HG03342 (cell line): ENCODE data around the gene CTXND1.

ENCODE experiments used
- ATAC-seq: cut with Tn5 transposase; IDR thresholded peaks from one replicate; pipeline ENCODE4 v1.9.1; 2021; ENCODE audit warnings: mild to moderate bottlenecking, moderate library complexity; ENCODE audit not compliant: unreplicated experiment

Gene CTXND1

DNA sequence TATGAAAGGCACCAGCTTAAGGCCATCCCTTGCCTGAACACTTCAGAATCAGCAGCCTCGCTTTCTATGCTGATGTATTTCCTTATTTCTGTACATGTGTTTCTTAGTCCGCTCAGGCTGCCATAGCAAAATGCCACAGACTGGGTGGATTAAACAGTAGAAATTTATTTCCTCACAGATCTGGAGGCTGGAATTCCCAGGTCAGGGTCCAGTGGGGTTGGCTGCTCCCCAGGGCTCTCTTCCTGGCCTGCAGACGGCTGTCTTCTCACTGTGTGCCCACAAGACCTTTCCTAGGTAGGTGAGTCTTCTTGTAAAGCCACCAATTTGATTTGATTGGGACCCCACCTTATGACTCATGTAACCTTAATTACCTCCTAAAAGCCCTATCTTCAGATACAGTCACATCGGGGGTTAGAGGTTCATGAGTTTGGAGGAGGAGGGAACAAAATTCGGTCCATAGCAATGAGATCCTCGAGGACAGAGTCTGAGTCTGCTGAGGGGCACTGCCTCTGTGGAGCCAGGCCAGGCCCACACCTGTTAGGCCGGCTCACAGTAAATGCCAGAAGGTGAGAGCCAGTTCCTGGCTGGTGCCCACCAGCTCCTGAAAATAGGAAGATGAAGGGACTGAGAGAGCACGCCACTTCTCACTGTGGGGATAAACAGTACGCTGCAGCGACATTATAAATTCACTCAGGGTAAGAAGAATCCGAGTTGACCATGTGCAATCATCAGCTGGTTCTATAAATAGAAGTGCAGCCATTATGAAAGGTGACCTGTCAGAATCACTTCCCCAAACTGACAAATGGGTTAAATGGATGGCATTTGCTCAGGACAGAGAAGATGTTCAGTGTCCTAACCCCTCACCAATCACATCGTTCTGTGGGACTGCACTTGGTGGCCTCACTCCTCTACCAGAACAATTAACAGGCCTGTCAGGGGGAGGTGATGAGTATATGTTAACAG lies 41.1 kb downstream of the CTXND1 start:
- no peak for ATAC-seq

- no peak for ATAC-seq
Measured at GRCh38 chr15:80208758-80209734, 43.0 kb downstream of the CTXND1 start.

GRCh38 chr15:80207887-80208286 lies 44.1 kb downstream of the CTXND1 start:
- ATAC-seq, result no peak

GRCh38 chr15:80204231-80204630 lies 47.8 kb downstream of the CTXND1 start:
- ATAC-seq, result no peak

DNA sequence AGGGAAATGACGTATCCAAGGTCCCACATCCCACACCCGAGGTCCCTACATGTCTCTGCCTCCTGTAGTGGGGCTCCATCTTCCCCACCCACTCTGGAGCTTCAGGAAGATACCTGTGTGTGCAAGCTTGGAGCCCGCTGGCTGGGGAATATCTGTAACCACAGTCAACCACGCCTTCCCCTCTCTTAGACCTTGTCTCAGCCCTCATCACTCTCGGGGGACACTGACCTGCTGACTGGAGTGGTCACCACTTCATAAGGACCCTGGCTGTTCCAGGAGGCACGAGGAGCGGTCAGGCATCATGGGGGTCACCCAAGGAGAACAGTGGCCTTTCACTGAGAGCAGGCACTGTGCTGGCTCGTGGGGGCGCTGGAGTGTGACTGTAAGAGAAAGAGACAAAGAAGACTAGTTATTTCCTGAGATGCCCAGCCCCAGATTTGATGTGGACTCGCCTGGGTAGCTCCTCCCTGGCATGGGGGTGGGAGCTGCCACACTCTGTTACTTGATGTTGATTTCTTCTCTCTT lies 48.6 kb downstream of the CTXND1 start:
- no peak for ATAC-seq

- ATAC-seq, result no peak
Measured at GRCh38 chr15:80202641-80203360, 49.2 kb downstream of the CTXND1 start.

DNA sequence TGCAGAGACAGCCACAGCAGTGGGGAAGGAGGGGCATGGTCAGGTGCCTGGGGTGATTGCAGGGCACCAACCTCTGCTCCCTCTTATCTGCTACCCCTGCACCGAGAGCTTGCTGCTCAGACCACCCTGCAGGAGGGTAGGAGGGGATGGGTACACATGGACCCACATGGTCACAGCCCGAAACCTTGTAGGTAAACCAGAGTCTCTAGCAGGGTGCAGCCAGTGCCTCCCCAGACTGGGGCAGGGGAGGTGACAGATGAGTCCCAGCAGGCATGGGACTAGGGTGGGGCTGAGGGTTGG lies 50.0 kb downstream of the CTXND1 start:
- no peak for ATAC-seq

DNA sequence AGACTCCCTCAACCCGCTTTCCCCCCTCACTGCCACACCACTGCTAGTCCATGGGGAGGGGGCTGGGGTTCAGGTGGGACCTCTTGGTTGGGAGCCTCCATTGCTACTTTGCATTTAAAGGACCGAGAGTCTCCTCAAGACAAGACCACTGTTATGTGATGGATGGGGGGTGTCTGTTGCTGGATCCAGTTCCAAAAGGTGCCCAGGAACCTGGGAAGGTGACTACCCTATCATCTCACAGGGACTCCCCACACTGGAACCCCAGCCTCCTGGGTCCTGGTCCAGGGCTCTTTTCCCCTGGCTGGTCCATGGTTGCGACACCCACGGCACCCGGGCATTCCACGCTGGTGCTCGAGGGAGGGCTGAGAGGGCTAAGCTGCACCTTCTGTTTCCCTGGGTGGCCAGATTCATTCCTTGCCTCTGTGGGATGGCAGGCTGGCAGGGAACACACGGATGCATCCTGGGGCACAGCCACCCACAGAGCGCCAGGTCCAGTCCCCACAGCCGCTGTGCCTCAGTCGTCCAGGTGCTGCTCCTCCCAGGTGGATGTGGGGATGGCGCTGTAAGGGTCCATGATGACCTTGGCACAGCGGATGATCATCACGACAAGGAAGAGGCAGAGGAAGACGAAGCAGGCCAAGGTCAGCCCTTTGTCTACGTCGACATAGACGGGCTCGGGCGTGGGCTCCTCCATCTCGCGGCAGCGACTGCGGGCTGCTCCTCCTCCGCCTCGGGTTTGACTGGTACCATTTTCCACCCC lies 50.6 kb downstream of the CTXND1 start:
- no peak for ATAC-seq

DNA sequence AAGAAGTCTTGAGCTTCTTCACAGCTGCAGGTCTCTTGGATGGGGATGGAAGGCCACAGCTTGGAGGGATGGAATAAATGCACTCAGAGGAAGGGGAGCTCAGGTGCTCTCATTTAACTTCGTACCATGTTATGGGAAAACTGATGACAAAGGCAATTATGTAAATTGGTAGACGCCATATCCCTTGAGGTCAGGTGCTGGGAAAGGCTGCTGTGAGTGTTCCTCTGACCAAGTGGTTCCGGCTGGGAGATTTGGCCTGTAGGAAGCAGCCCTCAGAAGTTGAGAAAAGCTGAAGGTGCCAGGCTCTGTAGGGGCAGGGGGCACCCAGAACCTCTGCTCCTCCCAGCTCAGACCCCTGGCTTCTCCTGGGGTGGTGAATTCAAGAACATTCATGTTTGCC lies 52.1 kb downstream of the CTXND1 start:
- no peak for ATAC-seq

DNA sequence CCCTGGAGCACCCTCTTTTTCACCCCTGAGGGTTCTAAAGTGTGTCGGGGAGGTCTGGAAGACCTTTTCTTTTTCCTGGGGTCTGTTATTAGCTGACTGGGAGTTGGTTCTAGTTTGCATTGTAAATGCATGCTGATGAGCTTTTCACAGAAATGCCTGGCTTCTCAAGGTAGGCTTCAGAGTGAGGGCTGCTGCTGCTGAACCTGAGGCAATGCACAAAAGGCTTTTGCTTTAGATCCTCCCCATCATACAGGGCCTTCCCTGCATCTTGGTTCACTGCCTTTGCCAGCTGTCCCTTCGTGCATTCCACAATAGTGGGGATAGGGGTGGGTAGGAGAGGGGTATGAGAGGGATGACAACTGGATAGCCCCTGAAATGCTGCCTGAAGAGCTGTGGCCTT lies 52.6 kb downstream of the CTXND1 start:
- no peak for ATAC-seq

DNA sequence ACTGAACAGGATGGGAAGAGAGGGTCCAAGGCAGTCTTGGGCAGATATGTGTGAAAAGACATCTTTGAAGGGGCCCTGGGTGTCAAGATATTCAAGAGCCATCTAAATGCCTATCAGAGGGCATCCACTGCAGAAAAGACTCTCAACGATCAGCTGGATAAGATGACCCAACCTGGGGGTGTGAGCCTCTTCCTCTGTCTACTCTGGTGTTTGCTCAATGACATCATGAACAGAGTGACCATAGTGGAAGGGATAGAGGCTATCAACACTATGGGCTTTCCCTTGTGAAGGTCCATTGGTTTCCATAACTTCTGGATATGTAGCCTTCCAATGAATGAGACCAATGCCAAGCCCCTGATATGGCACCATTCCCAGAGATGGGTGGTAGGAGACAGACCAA lies 57.1 kb downstream of the CTXND1 start:
- ATAC-seq, result no peak

DNA sequence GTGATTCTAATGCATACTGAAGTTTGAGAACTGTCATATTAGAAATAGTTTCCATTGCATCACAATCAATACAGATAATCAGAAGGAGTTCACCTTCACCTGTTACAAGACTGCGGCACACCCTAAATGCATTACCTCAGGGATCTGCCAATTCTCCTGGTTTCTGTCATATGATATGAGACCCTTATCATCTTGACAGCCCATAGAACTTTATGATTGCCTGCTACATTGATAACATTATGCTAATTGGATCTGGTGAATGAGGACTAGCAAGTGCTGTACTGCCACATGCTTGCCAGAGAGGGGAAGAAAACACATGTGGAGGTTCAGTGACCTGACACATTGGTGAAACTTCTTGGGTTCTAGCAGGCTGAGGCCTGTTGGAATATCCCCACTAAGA lies 57.8 kb downstream of the CTXND1 start:
- no peak for ATAC-seq

DNA sequence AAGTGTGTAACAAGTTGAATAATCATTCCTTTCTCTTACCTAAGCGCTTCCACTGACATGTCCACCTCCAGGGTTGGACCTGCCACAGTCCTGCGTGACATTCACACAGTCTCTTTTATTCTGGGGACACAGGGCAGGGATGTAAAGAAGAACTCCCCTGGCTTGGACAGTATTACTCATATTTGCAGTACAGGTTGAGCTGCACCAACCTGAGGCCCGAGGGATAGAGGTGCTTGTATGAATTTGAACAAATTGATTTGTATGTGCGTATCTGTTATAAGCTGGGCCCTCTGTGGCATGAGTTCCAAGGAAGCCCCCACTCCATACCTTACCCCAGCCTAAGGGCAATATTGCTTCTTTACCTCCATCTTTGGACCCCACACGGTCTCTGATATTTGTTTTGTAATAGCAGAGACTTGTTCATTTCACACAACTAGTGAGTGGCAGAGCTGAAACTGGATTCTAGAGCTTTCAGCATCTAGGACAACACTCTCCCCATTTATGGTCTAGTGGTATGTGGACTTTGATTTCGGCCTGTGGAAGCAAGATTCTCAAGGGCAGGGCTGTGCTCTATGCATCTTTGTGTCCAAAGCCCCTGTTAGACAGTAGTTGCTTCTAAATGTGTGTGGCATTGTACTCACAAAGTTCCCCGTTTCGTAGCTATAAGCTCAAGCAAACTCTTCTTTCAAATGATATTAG lies 60.0 kb downstream of the CTXND1 start:
- ATAC-seq, result no peak

DNA sequence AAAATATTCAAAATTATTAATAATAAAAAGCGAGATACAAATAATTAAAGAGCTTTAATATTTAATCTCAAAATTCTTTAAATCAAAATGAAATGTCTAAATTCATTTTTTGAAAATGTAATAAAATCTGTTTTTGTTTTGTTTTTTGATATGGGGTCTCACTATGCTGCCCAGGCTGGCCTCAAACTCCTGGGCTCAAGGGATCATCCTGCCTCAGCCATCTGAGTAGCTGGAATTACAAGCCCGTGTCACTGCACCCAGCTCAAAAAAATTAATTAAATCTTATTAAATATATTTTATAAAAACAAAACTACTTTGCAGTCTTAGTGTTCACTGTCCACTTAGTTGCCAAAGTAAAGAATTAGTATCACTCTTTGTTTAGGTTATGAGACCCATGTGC lies 60.8 kb downstream of the CTXND1 start:
- ATAC-seq, result no peak

GRCh38 chr15:80188251-80188650 lies 63.8 kb downstream of the CTXND1 start:
- ATAC-seq, result no peak

DNA sequence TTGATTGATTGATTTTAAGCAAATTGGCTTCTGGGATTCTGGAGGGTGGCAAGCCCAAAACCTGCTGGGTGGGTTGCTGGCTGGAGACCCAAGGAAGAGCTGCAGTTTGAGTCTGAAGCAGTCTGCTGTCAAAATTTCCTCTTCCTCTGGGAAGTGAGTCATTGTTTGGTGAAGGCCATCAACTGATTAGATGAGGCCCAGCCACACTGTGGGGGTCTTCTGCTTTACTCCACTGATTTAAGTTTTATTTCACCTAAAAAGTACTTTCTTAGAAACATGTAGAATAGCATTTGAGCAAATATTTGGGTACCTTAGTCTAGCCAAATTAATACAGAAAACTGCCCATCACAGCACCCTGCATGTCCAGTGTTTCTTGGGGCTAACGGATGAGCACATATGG lies 65.4 kb downstream of the CTXND1 start:
- ATAC-seq, result no peak

DNA sequence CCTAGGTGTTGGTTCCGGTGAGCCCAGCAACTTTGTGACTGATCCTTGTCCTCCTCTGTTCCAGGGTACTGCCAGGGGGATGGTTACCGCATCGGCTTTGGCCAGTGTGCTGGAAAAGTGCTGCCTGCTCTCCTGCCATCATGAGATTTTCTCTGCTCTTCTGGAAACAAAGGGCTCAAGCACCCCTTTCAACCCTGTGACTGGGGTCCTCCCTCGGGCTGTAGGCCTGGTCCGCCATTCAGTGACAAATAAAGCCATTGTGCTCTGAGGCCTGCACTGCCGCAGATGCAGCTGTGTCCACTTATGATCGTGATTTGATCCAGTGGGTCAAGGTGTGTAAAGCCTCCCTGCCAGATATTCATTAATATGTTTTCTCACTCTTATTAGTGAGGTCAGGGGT lies 65.9 kb downstream of the CTXND1 start:
- ATAC-seq, result no peak

DNA sequence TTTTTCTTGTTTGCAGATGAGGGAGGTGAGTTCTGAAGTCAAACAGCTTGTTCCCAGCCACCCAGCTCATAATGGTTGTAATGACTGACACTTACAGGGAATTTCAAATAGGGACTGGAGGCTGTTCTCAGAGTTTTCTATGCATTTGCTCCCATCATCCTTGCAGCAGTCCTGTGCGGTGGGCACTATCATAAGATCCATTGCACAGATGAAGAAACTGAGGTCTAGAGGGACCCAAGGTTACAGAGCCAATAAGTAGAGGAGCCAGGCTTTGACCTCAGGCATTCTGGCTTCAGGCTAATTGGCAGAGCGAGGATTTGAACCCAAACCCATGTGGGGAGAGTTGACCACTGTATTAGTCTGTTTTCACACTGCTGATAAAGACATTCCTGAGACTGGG lies 66.9 kb downstream of the CTXND1 start:
- ATAC-seq, result no peak

- no peak for ATAC-seq
Measured at GRCh38 chr15:80184554-80184953, 67.5 kb downstream of the CTXND1 start.

DNA sequence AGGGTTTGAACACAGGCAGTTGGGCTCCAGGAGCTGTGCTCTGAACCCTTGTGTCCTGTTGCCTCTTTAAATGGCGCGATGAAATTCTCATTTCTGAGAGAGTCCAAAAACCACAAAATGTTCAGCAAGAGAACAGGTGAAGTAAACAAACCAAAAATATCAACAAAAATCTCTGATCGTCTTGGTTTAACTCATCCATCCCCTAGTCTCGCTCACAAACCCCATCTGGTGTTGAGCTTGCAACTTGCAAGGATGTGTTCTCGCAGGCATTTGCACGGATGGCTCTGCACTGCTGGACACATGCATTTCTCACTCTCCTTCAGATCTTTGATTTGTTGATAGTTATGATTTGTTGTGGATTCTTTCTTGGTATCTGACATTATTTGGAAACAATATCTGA lies 68.1 kb downstream of the CTXND1 start:
- ATAC-seq, result no peak
